ENCODE results near the gene LRGUK. TPM values are rescaled to one million over a fixed set of nuclear protein-coding genes. Genes with fewer than 3 reads are reported as not detected.

Gene LRGUK
- 0.09 and 0.16 TPM in 2 replicates for total RNA-seq

GRCh38 chr7:134126966-134127848, at the start of gene LRGUK:
TSS of gene LRGUK (plus strand) at chr7:134127340. CDS start at chr7:134127368, 28 bp downstream.

Other genes starting within 250 kb of the LRGUK start
- 11.0 and 20.1 TPM in 2 replicates for gene SLC35B4, start 189.6 kb downstream of the LRGUK start, total RNA-seq

Measured in bronchial smooth muscle cell (primary cell).